Choroid plexus epithelial cell (primary cell): ENCODE data around the gene PLG.
"Not testable (repeated sequence)": the region's sequence is repeated elsewhere in the genome, so short reads cannot be mapped to it uniquely, and the experiment has no call there.

Experiments used
- DNase-seq: peaks from one replicate; pipeline ENCODE4 v3.0.0-alpha.2; 2010; ENCODE audit warnings: low read depth
- H3K4me3 ChIP-seq: 2 replicates; pipeline ENCODE4 v1.5.1; 2011; ENCODE audit warnings: low read depth, mild to moderate bottlenecking, control low read depth, low read length, moderate library complexity
- TF ChIP-seq, protein P1 (sequence below): conservative IDR thresholded peaks from 2 replicates; pipeline ENCODE4 v1.5.1; 2011; ENCODE audit warnings: low read depth, mild to moderate bottlenecking, control low read depth, inconsistent platforms, low read length, moderate library complexity

Gene PLG

DNA sequence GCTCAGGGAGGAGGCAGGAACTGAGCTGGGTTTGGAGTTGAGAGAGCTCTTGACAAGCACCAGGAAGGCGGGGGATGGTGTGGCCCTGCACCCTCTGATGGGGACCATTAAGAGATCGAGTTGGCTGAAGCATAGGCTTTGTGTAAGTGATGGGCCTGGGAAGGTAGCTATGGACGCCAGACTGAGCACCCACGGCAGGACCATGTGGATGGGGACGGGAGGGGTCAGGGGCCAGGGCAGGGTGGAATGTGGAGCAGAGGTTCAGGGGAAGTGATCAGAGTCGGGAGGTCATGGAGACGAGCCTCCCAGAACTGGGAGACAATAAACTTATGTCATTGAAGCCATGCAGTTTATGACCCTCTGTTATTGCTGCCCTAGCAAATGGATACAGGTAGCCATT is 81.7 kb downstream of the PLG start:
- TF ChIP-seq, protein P1, sequence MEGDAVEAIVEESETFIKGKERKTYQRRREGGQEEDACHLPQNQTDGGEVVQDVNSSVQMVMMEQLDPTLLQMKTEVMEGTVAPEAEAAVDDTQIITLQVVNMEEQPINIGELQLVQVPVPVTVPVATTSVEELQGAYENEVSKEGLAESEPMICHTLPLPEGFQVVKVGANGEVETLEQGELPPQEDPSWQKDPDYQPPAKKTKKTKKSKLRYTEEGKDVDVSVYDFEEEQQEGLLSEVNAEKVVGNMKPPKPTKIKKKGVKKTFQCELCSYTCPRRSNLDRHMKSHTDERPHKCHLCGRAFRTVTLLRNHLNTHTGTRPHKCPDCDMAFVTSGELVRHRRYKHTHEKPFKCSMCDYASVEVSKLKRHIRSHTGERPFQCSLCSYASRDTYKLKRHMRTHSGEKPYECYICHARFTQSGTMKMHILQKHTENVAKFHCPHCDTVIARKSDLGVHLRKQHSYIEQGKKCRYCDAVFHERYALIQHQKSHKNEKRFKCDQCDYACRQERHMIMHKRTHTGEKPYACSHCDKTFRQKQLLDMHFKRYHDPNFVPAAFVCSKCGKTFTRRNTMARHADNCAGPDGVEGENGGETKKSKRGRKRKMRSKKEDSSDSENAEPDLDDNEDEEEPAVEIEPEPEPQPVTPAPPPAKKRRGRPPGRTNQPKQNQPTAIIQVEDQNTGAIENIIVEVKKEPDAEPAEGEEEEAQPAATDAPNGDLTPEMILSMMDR: no peak
- H3K4me3 ChIP-seq: no peak overlapping the region
- DNase-seq: no peak

DNA sequence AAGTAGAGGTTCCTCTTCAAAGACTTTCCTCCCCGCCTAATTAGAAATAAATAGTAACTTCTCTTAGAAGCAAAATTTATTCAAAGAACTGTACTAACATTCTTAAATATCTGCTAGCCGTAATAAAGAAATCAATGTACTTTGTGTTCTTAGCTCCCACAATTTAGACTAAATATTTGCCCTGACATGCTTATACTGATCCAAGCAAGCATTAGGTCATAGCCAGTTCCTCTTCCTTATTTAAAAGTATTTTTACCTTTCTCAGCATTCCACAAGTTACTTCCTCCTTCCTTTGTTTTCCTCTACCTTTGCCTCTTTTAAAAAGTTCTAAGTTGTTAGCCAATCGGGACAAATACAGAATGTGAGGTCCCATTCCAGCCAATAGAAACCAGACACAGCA is 86.1 kb downstream of the PLG start:
- not testable (repeated sequence) for H3K4me3 ChIP-seq, DNase-seq

DNA sequence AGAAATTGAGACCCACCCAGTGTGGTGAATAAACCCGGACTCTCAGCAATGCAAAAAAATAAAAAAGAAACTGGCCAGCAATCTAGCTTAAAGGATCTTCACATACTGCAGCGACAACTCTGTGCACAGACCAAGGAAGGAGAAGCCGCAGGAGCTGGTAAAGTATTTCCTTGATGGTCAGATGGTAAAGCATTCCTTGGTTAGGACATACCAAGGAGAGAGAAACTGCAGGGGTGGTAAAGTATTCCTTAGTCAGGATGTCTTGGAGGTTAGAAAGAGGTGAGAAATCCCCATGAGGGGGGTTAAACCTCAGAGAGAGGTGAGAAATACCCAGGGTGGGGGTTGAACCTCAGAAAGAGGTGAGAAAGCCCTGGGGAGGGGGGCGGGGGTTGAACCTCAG is 86.8 kb downstream of the PLG start:
- no peak for DNase-seq

DNA sequence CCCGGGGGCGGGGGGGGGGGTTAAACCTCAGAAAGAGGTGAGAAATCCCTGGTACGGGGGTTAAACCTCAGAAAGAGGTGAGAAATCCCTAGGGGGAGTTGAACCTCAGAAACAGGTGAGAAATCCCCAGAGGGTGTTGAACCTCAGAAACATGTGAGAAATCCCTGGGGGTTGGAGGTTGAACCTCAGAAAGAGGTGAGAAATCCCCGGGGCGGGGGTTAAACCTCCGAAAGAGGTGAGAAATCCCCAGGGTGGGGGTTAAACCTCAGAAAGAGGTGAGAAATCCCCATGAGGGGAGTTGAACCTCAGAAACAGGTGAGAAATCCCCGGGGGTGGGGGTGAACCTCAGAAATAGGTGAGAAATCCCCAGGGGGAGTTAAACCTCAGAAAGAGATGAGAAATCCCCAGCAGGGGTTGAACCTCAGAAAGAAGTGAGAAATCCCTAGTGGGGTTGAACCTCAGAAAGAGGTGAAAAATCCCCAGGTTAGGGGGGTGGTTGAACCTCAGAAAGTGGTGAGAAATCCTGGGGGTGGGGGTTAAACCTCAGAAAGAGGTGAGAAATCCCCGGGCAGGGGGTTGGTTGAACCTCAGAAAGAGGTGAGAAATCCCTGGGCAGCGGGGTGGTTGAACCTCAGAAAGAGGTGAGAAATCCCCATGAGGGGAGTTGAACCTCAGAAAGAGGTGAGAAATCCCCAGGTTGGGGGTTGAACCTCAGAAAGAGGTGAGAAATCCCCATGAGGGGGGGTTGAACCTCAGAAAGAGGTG is 87.4 kb downstream of the PLG start:
- DNase-seq: no peak
- no peak overlapping the region for H3K4me3 ChIP-seq
- TF ChIP-seq, protein P1: no peak

More for the DNA sequence above, 86.8 kb downstream of the PLG start:
- TF ChIP-seq, protein P1: no peak
- no peak overlapping the region for H3K4me3 ChIP-seq

DNA sequence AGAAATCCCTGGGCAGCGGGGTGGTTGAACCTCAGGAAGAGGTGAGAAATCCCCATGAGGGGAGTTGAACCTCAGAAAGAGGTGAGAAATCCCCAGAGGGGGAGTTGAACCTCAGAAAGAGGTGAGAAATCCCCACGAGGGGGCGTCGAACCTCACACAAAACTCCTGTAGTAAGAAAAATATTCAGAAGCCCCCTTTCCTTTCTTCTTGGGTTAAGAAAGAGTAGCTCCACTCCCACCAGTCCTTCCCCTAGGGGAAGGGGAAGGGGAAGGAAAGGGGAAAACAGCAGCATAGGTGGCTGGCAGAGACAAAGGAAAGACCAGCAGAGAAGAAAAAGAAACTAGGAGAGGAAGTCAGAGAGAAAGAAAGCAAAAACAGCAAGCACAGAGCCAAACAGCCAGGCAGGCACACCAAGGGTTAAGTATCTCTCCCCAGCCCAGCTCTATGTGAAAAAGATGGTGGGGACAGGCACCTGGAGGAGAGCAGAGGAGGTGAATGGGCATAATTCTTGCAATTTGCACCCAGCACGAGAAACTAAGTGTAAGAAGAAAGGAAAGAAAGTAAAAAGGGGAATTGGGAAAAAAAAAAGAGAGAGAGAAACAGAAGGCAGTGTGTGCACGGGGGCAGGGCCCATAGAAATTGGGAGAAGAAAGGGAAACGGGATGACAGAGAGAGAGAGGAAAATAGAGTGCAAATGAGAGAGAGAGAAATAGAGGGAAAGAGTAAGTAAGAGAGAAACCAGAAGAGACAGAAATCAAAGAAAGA is 88.2 kb downstream of the PLG start:
- no peak for DNase-seq

DNA sequence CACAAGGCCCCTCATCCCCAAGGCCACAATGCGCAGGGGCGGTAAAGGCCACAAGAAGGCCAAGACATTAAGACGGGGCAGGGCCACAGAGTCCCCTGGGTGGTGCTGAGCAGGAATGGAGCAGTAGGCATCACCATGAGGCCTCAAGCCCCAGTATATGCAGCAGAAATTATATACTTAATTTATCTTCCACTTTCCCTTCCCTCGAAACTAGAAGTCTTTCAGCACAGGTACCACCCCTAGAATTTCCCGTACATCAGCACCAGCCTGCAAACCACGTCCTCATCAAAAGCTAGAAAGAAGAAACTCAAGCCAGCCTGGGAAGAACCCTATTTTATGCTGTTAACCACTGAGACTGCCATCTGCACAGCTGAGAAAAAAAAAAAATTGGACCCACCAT is 89.4 kb downstream of the PLG start:
- DNase-seq: no peak
- H3K4me3 ChIP-seq: no peak overlapping the region
- TF ChIP-seq, protein P1: no peak

More for the DNA sequence above, 88.2 kb downstream of the PLG start:
- H3K4me3 ChIP-seq: no peak overlapping the region
- TF ChIP-seq, protein P1: peak; percentile 9

DNA sequence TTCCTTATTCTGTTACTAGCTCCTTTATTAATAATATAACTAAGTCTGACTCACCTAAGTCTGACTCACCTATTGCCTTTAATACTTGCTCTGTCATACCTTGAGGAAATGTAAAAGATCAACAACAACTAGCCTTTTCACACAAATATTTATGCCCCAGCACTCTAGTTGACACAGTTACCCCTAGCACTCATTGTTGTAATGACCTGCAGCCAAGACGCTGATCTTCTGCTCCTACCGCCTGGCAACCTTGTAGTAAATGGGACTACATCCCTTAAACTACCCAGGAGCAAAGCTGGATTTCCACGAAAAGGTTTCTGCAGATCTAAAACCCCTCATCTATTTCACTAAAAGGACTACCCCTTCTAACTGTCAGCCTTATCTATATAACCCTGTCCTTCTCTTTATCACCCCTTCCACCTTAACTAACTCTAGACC is 90.0 kb downstream of the PLG start:
- TF ChIP-seq, protein P1: no peak
- DNase-seq: no peak
- H3K4me3 ChIP-seq: no peak overlapping the region
